Ovary (tissue), 3 donors: ENCODE results near the gene RAB40C.

ENCODE experiments used
- EP300 ChIP-seq: sonication (generic); formaldehyde crosslinking; IDR thresholded peaks from one replicate; pipeline ENCODE4 v1.6.1; 2017; ENCODE audit warnings: antibody characterized with exemption
- POLR2A ChIP-seq: fragments of 450-650 bp; IDR thresholded peaks from one replicate; pipeline ENCODE4 v1.6.1; 2017; ENCODE audit warnings: antibody characterized with exemption, mild to moderate bottlenecking, moderate library complexity
- TF ChIP-seq, protein P1 (sequence below), 3 donors: fragments of 450-650 bp in 2 of 3; fragments of 200-600 bp in 1 of 3; IDR thresholded peaks; one replicate each; pipeline versions ENCODE4 v1.5.1 to v1.8.0; 2016 to 2022; ENCODE audit warnings: antibody characterized with exemption in 3 of 3, mild to moderate bottlenecking in 1 of 3
- donor health status: DM: no; HTN: no; CAD: no.

- TF ChIP-seq, protein P1, sequence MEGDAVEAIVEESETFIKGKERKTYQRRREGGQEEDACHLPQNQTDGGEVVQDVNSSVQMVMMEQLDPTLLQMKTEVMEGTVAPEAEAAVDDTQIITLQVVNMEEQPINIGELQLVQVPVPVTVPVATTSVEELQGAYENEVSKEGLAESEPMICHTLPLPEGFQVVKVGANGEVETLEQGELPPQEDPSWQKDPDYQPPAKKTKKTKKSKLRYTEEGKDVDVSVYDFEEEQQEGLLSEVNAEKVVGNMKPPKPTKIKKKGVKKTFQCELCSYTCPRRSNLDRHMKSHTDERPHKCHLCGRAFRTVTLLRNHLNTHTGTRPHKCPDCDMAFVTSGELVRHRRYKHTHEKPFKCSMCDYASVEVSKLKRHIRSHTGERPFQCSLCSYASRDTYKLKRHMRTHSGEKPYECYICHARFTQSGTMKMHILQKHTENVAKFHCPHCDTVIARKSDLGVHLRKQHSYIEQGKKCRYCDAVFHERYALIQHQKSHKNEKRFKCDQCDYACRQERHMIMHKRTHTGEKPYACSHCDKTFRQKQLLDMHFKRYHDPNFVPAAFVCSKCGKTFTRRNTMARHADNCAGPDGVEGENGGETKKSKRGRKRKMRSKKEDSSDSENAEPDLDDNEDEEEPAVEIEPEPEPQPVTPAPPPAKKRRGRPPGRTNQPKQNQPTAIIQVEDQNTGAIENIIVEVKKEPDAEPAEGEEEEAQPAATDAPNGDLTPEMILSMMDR (IDR thresholded peaks at IDR 0.05) = no peak
- TF ChIP-seq POLR2A = no peak
- TF ChIP-seq EP300 = no peak
Measured at GRCh38 chr16:564690-565418, 25.0 kb upstream of the RAB40C start.
